LoVo (cell line): ENCODE results near the gene KHDC1L.
"Not testable (repeated sequence)": the region's sequence is repeated elsewhere in the genome, so short reads cannot be mapped to it uniquely, and the experiment has no call there.

Experiments
- DNase-seq: peaks from one replicate; pipeline ENCODE4 v3.0.0-alpha.2; 2016; ENCODE audit warnings: low spot score

KHDC1L gene, protein sequence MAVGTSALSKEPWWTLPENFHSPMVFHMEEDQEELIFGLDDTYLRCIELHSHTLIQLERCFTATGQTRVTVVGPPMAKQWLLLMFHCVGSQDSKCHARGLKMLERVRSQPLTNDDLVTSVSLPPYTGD

DNA sequence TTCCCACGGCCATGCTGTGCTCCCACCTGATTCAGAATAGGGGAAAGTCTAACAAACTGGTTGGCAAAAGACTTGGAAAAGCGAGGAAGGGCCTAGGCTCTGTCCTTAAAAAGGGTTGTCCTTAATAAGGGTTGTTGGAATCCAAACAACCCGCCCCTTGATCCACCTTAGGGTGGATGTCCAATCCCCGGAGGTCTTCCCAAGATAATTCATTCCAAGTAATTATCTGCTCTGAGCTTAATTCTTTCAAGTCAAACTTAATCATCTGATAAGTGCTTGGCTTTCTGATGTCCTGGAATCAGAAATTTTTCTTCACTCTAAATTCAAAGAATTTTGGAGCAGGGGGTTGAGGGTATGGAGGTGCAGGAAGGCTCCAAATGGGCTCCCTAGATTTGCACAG lies at the start of gene KHDC1L:
TSS of gene KHDC1L (minus strand) at position 101 of the 400 bp plus-strand sequence. CDS start at position 13, 88 bp downstream.
- DNase-seq, result no peak

DNA sequence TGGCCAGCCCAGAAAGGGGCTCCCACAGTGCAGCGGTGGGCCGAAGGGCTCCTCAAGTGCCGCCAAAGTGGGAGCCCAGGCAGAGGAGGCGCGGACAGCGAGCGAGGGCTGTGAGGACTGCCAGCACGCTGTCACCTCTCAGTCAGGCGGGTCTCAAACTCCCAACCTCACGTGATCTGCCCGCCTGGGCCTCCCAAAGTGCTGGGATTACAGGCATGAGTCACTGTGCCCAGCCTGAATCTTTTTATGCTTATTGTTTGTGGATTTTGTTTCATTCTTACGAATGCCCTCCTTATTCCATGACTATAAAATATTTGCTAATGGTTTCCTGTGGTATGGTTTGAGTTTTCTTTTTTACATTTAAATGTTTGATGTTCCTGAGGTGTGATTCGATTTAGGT lies 44.0 kb upstream of the KHDC1L start:
- DNase-seq, result not testable (repeated sequence)

DNA sequence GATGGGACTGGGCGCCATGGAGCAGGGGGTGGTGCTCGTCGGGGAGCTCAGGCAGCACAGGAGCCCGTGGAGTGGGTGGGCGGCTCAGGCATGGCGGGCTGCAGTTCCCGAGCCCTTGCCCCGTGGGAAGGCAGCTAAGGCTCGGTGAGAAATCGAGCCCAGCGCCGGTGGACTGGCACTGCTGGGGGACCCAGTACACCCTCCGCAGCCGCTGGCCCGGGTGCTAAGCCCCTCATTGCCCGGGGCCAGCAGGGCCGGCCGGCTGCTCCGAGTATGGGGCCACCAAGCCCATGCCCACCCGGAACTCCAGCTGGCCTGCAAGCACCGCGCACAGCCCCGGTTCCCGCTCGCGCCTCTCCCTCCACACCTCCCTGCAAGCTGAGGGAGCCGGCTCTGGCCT lies 43.6 kb upstream of the KHDC1L start:
- DNase-seq, result not testable (repeated sequence)

DNA sequence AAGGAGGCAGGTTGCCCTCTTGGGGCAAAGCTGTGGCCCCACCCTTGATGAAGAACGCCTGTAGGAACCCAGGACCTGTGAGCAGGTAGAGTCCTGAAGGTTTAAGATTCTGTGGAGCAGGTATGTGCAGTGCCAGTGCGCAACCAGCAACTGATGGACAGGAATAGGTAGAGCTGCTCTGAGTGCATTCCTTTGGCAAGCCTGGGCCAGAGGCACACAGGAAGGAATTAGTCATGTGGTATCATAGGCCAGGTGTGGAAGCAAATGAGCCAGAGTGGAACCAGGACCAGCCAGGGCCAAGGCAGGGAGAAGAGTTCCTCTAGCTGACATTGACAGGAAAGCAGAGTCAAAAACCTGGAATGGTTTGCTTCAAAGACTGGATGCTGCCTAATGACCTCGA lies 39.1 kb upstream of the KHDC1L start:
- peak; percentile 11 for DNase-seq

DNA sequence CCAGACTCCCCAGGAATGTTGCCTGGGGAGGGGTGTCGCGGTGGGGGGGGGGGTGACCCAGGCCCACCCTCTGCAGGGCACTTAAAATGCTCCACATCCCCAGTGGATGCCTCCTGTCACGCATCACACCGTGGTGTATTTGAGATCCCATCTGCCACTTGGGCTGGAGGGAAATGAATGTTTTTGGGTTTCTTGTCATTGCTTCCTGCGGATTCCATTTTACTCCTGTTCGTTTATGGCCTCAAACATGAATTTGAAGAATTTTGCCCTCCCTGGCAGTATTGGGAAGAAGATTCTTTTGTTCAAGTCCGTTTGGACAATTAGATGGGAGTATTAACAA lies 38.2 kb upstream of the KHDC1L start:
- DNase-seq, result no peak

DNA sequence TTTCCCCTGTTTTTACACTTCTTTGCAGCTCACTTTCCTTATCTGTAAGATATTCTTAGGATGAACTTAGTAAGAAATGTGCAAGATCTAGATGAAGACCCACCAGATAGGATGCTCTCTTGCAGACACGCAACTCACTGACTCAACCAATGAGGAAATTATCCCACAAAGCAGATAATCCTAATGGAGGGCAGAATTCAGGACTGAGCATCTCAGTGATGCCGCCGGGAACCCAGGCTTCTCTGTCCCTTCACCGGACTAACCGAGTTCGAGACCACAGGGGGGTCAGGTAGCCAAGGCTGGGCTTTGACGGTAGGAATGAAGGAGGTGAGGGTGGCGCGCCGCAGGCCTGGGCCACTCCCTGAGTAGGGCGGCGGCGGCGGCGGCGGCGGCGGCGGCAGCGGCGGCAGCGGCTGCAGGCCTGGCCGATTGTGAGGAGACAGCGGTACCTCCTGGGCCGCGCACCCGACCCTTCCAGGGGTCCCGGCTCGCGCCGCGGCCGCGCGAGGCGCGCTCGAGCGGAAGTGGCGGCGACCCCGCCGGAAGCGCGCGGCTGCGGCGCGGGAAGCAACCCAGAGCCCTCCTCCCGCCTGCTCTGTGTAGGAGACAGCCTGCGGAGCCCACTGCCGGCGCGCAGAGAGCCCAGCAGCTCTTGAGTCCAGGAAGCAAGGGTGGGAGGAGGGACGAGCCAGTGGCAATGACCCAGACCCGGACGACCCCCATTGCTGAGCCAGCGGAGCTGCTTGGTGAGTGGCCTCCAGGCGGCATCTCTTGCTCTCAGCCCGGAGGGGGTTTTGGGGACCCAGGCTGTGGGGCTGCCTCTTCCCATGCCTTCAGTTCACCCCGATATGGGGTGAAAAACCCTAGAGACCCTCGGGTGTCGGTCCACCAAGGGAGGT lies 37.6 kb upstream of the KHDC1L start, which contains the start of gene KHDC1:
TSS of gene KHDC1 (minus strand) at position 526 of the 899 bp plus-strand sequence. CDS start 20,679 bp downstream, outside the sequence.
- DNase-seq, result peak; percentile 41

DNA sequence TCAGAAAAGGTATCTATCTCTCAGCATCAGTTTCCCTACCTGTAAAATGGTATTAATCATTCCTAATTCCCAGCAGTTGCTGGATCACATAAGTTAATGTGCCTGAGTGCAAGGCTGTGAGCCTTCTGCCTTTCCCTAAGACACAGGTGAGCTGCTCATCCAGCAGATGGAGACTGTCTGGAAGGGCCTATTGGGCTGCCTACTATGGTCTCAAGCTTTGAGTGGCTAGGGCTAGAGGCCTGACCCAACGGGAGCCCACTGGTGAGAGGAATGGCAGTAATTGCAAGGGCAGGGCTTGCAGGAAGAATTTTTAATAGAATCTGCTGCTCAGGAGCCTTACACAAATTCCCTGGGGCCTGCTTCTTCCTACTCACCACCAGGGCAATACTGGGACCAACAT lies 33.4 kb upstream of the KHDC1L start:
- DNase-seq, result no peak

DNA sequence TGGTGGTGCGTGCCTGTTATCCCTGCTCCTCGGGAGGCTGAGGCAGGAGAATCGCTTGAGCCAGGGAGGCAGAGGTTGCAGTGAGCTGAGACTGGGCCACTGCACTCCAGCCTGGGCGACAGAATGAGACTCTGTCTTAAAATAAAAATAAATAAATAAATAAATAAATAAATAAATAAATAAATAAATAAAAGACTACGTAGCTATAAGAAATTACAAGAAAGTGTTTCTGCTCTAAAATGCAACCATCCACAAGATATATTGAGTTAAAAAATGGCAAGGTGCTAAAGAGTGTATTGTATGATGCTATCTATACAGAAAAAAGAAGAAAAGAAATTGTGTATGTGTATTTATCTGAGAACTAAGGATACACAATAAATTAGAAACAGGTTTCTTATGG lies 29.0 kb upstream of the KHDC1L start:
- not testable (repeated sequence) for DNase-seq

DNA sequence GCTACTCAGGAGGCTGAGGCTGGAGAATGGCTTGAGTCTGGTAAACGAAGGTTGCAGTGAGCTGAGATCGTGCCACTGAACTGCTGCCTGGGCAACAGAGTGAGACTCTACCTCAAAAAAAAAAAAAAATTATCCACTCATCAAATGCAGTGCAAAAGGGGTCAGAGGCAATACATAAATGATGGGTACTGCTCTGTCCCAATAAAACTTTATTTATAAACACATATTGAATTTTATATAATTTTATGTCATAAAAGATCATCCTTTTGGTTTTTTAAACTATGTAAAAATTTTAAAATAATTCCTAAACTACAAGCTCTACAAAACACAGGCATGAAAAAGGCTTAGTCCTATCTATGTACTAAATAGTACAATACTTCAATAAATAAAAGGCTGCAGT lies 27.4 kb upstream of the KHDC1L start:
- DNase-seq, result no peak

DNA sequence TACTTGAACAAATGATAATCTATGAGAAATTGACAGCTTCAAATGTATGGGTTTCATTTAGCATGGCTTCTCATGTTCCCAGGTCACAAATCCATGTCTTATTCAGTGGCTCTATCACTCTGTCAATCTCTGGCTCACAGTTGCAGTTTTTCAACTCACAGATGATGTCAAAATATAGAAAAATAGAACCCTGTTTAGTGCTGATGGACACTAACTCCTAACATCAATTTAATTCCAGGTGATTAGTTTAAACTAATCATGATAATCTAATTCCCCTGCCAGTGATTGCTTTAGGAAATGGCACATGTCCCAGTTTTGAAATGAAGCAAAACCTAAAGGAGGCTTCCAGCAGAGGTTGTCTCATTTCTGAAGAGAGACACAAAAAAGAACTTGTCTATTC lies 24.7 kb upstream of the KHDC1L start:
- DNase-seq, result no peak

DNA sequence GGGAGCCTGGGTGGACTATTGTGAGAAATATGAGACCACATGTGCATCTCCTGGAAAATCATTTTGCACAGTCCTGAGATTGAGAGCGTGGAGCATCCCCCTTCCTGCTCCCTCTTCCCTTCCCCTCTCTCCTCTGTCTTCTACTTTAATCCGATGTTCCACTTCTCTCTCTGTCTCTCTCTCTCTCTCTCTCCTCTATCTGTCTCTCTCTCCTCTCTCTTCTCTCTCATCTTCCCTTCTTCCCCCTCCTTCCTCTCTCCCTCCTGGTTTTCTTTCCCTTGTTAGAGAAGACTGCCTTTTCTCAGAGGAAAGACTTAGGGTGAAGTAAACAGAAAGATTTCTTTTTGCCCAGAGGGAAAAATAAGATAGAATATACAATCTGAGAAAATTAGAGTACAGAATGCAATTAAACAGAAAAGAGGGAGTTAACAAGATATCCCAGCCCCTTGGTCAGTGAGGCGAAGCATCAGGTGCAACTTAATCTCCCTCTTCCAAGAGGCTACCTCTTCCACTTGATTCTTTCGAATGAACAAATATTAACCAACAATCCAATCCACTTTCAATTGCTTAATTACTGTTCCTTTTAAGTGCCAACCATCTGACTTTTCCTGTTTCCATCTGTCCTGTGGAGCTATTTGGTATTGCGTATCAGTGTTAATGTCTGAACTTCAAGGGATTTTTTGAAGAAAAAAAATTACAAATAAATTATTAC lies 23.1 kb upstream of the KHDC1L start:
- no peak for DNase-seq

DNA sequence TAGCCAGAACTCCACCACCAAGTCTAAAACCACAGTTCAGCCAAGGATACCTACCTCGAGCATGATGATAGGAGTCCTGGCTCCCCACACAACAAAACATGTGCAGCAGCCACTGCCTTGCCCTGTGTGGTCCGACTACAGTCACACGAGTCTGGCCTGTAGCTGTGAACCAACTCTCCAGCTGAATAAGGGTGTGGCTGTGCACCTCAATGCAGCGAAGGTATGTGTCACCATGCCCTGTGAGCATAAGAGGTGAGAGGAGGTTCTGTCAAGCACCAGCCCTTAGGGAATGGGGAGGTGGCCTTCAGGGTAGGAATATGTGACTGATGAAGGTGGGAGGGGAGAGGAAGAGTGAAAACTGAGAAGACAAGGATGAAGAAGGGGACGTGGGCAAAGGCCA lies 16.7 kb upstream of the KHDC1L start:
- DNase-seq, result no peak

DNA sequence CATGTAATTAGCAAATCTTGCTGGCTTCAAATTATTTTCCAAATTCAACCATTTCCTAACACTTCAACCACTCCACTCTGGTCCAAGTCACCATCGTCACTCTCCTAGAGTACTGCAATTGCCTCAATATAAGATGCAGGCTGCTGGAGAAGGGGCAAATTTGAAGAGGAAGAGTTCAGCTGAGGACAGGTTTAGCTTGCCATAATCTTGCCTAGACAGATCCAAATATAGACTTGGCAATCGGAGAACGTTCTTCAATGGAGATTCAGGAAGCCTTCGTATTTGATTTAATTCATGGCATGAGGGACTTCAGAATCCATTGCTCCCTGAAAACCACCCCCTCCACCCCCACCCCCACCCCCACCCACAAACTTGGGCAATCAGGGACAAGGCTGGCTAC lies 15.4 kb upstream of the KHDC1L start:
- DNase-seq, result no peak

DNA sequence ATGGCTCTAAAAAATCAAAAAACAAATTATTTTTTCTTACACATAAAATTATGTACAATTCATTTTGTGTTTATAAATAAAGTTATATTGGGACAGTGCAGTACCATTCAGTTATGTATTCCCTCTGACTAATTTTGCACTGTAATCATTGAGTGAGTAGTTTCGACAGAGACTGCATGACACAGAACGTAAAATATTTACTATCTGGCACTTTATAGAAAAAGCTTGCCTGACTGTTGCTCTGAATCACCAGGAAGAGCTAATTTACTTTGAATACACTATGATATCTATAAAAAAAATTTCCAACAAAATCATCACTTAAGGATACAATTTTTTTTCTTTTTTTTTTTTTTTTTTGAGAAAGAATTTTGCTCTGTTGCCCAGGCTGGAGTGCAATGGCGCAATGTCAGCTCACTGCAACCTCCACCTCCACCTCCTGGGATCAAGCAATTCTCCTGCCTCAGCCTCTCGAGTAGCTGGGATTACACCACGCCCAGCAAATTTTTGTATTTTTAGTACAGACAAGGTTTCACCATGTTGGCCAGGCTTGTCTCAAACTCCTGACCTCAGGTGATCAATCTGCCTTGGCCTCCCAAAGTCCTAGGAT lies 11.0 kb upstream of the KHDC1L start:
- peak; percentile 28 for DNase-seq

DNA sequence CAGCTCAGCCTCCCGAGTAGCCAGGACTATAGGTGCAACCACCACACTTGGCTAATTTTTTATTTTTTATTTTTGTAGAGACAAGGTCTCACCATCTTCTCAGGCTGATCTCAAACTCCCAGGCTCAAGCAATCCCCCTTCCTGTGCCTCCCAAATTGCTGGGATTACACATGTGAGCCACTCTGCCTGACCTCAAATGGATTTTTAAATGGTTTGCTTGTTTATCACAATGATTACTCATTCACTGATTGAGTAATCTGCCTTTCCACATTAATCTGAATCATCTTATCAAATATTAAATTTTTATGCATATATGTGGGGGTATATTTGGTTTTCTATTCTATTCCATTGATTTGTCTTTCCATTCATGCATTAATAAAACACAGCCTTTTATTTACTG lies 9.4 kb upstream of the KHDC1L start:
- no peak for DNase-seq

DNA sequence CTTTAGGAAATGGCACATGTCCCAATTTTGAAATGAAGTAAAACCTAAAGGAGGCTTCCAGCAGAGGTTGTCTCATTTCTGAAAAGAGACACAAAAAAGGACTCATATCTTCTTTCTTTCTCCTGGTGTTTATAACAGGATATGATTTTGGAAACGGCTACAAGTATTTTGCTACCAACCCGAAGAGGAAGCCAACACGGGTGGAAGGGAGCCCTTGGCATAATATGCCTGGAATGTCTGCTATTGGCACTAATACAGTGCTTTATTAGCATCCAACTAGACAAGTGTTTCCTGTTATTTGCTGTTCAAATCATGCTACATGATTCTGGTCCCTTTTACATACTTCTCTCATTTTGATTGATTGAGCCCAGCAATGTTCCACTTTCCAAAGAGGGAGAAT lies 8.7 kb upstream of the KHDC1L start:
- DNase-seq, result not testable (repeated sequence)

DNA sequence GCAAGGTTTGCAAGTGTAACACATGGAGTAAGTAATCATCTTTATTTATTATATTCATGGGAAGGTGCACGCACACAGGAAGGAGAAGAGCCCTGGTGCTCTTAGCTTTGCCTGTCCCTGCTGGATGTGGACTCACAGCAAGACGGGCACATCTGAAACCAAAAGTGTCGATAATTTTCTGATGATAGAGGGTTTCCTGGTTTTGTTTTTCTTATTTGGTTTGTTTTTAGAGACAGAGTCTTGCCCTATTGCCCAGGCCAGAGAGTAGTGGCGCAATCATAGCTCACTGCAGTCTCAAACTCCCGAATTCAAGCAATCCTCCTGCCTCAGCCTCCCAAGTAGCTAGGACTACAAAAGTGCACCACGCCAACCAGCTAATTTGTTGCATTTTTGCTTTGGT lies 7.8 kb upstream of the KHDC1L start:
- DNase-seq, result no peak

DNA sequence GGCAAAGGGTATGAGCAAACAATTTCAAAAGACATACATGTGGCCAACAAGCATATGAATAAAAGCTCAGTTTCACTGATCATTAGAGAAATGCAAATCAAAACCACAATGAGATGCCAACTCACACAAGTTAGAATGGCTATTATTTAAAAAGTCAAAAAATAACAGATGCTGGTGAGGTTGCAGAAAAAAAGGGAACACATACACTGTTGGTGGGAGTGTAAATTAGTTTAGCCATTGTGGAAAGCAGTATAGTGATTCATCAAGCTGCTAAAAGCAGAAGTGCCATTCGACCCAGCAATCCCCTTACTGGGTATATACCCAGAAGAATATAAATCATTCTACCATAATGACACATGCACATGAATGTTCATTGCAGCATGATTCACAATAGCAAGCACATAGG lies 6.7 kb upstream of the KHDC1L start:
- no peak for DNase-seq

DNA sequence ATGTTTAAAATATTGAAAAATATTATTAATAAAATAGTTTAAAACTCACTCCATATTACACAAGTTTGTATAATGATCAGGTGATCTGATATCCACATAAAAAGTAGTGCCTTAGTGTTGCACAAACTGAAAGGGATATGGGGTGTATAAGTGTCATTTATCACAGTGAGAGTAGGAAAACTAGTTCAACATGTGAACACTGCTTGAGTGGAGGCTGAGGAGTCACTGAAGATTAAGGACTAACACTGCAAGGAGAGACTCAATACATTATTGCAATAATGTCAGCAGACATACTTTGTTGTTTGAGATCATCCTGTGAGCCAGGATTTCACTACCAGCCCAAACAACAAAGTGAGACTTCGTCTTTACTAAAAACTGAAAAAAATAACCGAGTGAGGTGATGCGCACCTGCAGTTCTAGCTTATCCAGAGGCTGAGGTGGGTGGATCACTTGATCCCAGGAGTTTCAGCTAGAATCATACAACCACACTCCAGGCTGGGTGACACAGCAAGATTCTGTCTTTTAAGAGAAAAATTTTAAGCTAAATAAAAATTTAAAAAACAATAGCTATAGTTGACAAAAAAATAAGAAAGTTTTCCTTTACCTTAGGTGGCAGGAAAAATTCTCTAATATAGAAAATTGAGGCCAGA lies 2.4 kb upstream of the KHDC1L start:
- DNase-seq, result no peak

DNA sequence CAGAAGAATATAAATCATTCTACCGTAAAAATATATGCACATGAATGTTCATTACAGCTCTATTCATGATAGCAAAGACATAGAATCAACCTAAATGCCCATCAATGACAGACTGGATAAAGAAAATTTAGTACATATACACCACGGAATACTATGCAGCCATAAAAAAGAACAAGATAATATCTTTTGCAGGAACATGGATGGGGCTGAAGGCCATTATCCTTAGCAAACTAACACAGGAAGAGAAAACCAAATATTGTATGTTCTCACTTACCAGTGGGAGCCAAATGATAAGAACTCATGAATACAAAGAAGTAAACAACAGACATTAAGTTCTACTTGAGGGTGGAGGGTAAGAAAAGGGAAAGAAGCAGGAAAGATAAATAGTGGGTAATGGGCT lies 8.4 kb downstream of the KHDC1L start:
- no peak for DNase-seq

DNA sequence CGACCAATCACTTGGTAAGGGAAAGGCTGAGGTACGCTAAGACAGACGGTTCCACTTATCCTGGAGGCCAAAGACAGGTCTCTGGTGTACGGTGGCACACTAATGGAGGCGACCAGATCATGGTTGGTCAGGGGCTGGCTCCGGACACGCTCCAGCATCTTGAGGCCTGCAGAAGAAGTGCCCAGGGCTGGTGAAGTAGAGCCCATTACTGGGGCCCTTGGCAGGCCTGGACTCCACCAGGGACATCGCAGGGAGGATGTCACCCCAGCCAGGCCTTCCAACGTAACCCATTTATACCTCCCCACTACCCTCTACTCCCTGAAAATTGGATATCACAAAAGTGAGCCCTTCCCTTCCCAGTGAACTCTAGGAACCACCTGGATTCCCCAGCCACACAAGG lies 16.2 kb downstream of the KHDC1L start:
- no peak for DNase-seq

DNA sequence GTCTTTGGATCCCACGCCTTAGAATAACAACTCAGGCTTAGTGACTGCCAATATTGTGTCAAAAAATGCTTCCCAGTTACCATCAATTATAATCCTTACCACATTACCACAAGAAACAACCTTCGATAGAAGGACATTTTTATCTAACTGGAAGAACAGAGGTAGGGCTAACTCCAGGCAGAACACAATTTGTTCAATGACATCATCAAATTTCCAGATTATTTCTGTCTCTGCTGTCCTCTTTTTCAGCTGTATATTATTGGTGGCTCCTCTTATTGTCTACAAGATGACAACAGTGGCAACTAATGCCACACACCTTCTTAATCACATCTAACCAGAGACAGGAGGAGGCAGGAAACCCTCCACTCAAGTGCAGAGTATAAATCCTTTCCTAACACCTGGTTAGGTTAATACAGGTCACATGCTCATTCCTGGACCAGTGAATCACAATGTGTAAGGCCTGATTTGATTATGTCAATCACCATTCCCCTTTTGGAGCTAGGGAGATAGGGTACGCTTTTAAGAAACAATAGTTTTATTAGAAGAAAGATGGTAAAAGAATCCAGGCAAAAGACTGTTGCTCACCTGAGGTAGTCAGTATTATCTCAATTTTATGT lies 18.0 kb downstream of the KHDC1L start:
- DNase-seq, result no peak
